ENCODE data around the gene TSC22D1.

- no peak for TF ChIP-seq CTCF (IDR thresholded peaks at IDR 0.05)
- TF ChIP-seq POLR2A (IDR thresholded peaks at IDR 0.05), result no peak
Observed at GRCh38 chr13:44507639-44508038, 68.5 kb downstream of the TSC22D1 start.

All from Peyer's patch (tissue), 4 donors.